ENCODE measurements around the gene MS4A15. TPM values are rescaled to one million over a fixed set of nuclear protein-coding genes. Genes with fewer than 3 reads are reported as not detected.

Gene MS4A15
- total RNA-seq, 2 donors from 2014 or later: not detected

- intact Hi-C loops (cut with DNase I): no loop called here
- ATAC-seq (no peak), DNase-seq (no peak)
- Histone ChIP-seq H3K36me3 (replicated peaks in 1 of 2; ENCODE audit: insufficient read depth in 1 of 2, low read depth in 2 of 2) (no peaks in the 10 kb centered on the region), H3K4me3 (no peak overlapping the region), H3K9me3 (no peaks in the 10 kb centered on the region), H3K27ac (no peak overlapping the region), H3K4me1 (peaks cover 22% of the 10 kb centered on the region), H3K27me3 (no peaks in the 10 kb centered on the region)
- no peak for TF ChIP-seq POLR2A (IDR thresholded peaks at IDR 0.05)
- no peak for TF ChIP-seq CTCF (IDR thresholded peaks at IDR 0.05)
- 91 to 94% methylated on average over 5 of the region's 5 CpGs for WGBS, 2 donors
Observed at GRCh38 chr11:60765355-60765754, 8.7 kb downstream of the MS4A15 start.

DNA sequence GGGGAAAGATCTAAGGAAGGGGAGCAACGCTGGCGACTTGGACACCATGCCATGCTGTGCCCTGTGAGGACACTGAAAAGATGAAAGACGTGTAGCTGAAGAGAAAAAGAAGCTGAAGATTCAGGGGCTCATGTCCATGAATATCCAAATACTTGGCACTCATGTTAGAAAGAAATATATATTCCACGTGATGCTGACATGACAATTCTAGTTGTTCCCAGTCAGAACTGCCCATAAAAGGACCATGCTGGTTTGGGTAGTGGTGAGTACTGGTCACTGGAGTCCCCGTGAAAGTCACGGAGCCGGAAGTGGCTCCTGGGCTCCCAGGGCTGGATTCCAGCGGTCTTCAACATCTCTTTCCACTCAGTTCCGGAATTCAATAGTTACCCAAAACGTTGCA, 9.9 kb downstream of the MS4A15 start:
- intact Hi-C loops (cut with DNase I): no loop called here
- Histone ChIP-seq H3K27me3 (no peaks in the 10 kb centered on the region), H3K9me3 (no peaks in the 10 kb centered on the region), H3K4me3 (no peak overlapping the region), H3K27ac (no peak overlapping the region), H3K36me3 (replicated peaks in 1 of 2; ENCODE audit: insufficient read depth in 1 of 2, low read depth in 2 of 2) (no peaks in the 10 kb centered on the region), H3K4me1 (peaks cover 22% of the 10 kb centered on the region)
- ATAC-seq (no peak), DNase-seq (no peak)
- WGBS, 2 donors: 78 to 79% methylated on average over 10 of the region's 10 CpGs
- no peak for TF ChIP-seq POLR2A (IDR thresholded peaks at IDR 0.05)
- no peak for TF ChIP-seq CTCF (IDR thresholded peaks at IDR 0.05)

GRCh38 chr11:60767388-60767811, 10.7 kb downstream of the MS4A15 start:
- TF ChIP-seq CTCF (IDR thresholded peaks at IDR 0.05) (peak in 1 of 7 experiments; percentile 2), POLR2A (IDR thresholded peaks at IDR 0.05) (no peak)
- no peaks in the 10 kb centered on the region for H3K36me3 ChIP-seq (replicated peaks in 1 of 2; ENCODE audit: insufficient read depth in 1 of 2, low read depth in 2 of 2)
- intact Hi-C loops (cut with DNase I): no loop called here
- no peak overlapping the region for H3K4me3 ChIP-seq
- 34 to 40% methylated on average over 14 to 26 of the region's 26 CpGs for WGBS, 2 donors
- DNase-seq: no peak
- H3K27me3 ChIP-seq: no peaks in the 10 kb centered on the region
- ATAC-seq: no peak
- no peaks in the 10 kb centered on the region for H3K9me3 ChIP-seq
- H3K4me1 ChIP-seq: peaks cover 19% of the 10 kb centered on the region
- H3K27ac ChIP-seq: no peak overlapping the region

DNA sequence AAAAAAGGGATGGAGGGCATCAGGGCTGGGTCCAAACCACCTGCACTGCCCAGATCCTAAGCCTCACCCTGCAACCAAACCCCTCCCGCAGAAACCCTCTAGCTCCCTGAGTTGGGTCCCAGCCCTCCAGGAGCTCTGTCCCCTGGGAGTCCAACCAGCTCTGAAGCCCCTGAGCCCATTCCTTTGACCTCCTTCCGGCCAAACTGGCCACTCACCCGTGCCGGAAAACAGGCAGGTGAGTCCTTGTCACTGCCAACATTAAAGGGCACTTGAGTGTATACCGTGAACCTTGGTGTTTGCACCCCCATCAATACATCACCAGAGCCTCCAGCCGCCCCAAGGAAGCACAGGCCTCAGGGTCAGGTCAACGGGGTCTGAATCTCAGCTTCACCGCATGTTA, 11.5 kb downstream of the MS4A15 start:
- no peak for TF ChIP-seq CTCF (IDR thresholded peaks at IDR 0.05)
- no peak for TF ChIP-seq POLR2A (IDR thresholded peaks at IDR 0.05)
- WGBS, 2 donors: 84 to 87% methylated on average over 7 to 8 of the region's 8 CpGs
- DNase-seq: no peak
- no peaks in the 10 kb centered on the region for H3K9me3 ChIP-seq
- H3K4me1 ChIP-seq: peaks cover 11% of the 10 kb centered on the region
- intact Hi-C loops (cut with DNase I): no loop called here
- no peak for ATAC-seq
- no peak overlapping the region for H3K4me3 ChIP-seq
- H3K36me3 ChIP-seq (replicated peaks in 1 of 2; ENCODE audit: insufficient read depth in 1 of 2, low read depth in 2 of 2): no peaks in the 10 kb centered on the region
- H3K27me3 ChIP-seq: no peaks in the 10 kb centered on the region
- no peak overlapping the region for H3K27ac ChIP-seq

- intact Hi-C loops (cut with DNase I): no loop called here
- 65 to 72% methylated on average over 4 of the region's 4 CpGs for WGBS, 2 donors
- Histone ChIP-seq H3K27me3 (no peaks in the 10 kb centered on the region), H3K4me3 (no peak overlapping the region), H3K9me3 (no peaks in the 10 kb centered on the region), H3K27ac (no peak overlapping the region), H3K4me1 (peaks cover under 1% of the 10 kb centered on the region), H3K36me3 (replicated peaks in 1 of 2; ENCODE audit: insufficient read depth in 1 of 2, low read depth in 2 of 2) (no peaks in the 10 kb centered on the region)
- ATAC-seq: no peak
- TF ChIP-seq CTCF (IDR thresholded peaks at IDR 0.05): no peak
- TF ChIP-seq POLR2A (IDR thresholded peaks at IDR 0.05): no peak
- no peak for DNase-seq
Observed at GRCh38 chr11:60769273-60769672, 12.6 kb downstream of the MS4A15 start.
